Breast epithelium (tissue), 4 donors: ENCODE data around the gene FBXO11. TPM values are rescaled to one million over a fixed set of nuclear protein-coding genes. Genes with fewer than 3 reads are reported as not detected.

Source experiments
- DNase-seq, 2 donors: peaks; one replicate each; pipeline ENCODE4 v3.0.0-alpha.2; 2019; ENCODE audit warnings: low spot score in 2 of 2
- H3K27ac ChIP-seq, 2 donors: fragments of 200-600 bp; sonication (generic) in 1 of 2; one replicate each; pipeline ENCODE4 v1.5.1; 2016 to 2019; ENCODE audit warnings: mild to moderate bottlenecking in 1 of 2
- H3K27me3 ChIP-seq, 2 donors: fragments of 200-600 bp; sonication (generic) in 1 of 2; one replicate each; pipeline versions ENCODE4 v1.5.1 to v1.6.0; 2017 to 2019; ENCODE audit warnings: control low read depth in 1 of 2, mild to moderate bottlenecking in 1 of 2
- H3K36me3 ChIP-seq: fragments of 200-600 bp; one replicate; pipeline ENCODE4 v1.5.1; 2019
- H3K4me1 ChIP-seq, 2 donors: fragments of 200-600 bp; sonication (generic); one replicate each; pipeline ENCODE4 v1.5.1; 2016 to 2019; ENCODE audit warnings: control low read depth in 1 of 2
- H3K4me3 ChIP-seq, 3 donors: fragments of 200-600 bp; sonication (generic); 1 replicate in 2 of 3; 2 replicates in 1 of 3; pipeline ENCODE4 v1.5.1; 2016 to 2019; ENCODE audit warnings: mild to moderate bottlenecking in 3 of 3, moderate library complexity in 2 of 3
- H3K9me3 ChIP-seq, 2 donors: fragments of 200-600 bp; sonication (generic) in 1 of 2; one replicate each; pipeline ENCODE4 v1.5.1; 2016 to 2019; ENCODE audit warnings: control low read depth in 1 of 2
- POLR2A ChIP-seq: fragments of 450-650 bp; IDR thresholded peaks from one replicate; pipeline ENCODE4 v1.6.1; 2016; ENCODE audit warnings: antibody characterized with exemption, mild to moderate bottlenecking, moderate library complexity
- POLR2AphosphoS5 ChIP-seq, 3 donors: sonication (generic); formaldehyde crosslinking; IDR thresholded peaks; one replicate each; pipeline ENCODE4 v1.6.1; 2017; ENCODE audit warnings: antibody characterized with exemption in 3 of 3
- intact Hi-C: fragments of 100-400 bp; cut with DNase I; formaldehyde crosslinking; loops from one replicate; pipeline ENCODE4 v1.15.1; 2023; ENCODE audit warnings: low total_unique reads
- total RNA-seq, 3 donors: library from RNA; depleted of rRNA; stranded (reverse); fragments of >200 nt; gene quantifications; one replicate each; pipeline ENCODE4 v1.1.0, GENCODE V29; 2016
- TF ChIP-seq, protein P1 (sequence below), 3 donors: fragments of 450-650 bp; IDR thresholded peaks; one replicate each; pipeline ENCODE4 v1.5.1; 2016 to 2017; ENCODE audit warnings: antibody characterized with exemption in 3 of 3, mild to moderate bottlenecking in 3 of 3, moderate library complexity in 3 of 3

Gene FBXO11
- total RNA-seq, 3 donors from 2014 or later = 59.3 to 71.7 (median 63.8) TPM

- H3K36me3 ChIP-seq = peaks cover 10% of the 10 kb centered on the region
- intact Hi-C loops = no loop called here
- H3K27me3 ChIP-seq = no peaks in the 10 kb centered on the region
- H3K4me3 ChIP-seq = no peak overlapping the region
- no peaks in the 10 kb centered on the region for H3K4me1 ChIP-seq
- no peak for DNase-seq
- H3K27ac ChIP-seq = no peak overlapping the region
- H3K9me3 ChIP-seq = no peaks in the 10 kb centered on the region
- no peak for TF ChIP-seq POLR2AphosphoS5 (IDR thresholded peaks at IDR 0.05)
- TF ChIP-seq, protein P1, sequence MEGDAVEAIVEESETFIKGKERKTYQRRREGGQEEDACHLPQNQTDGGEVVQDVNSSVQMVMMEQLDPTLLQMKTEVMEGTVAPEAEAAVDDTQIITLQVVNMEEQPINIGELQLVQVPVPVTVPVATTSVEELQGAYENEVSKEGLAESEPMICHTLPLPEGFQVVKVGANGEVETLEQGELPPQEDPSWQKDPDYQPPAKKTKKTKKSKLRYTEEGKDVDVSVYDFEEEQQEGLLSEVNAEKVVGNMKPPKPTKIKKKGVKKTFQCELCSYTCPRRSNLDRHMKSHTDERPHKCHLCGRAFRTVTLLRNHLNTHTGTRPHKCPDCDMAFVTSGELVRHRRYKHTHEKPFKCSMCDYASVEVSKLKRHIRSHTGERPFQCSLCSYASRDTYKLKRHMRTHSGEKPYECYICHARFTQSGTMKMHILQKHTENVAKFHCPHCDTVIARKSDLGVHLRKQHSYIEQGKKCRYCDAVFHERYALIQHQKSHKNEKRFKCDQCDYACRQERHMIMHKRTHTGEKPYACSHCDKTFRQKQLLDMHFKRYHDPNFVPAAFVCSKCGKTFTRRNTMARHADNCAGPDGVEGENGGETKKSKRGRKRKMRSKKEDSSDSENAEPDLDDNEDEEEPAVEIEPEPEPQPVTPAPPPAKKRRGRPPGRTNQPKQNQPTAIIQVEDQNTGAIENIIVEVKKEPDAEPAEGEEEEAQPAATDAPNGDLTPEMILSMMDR (IDR thresholded peaks at IDR 0.05) = no peak
- no peak for TF ChIP-seq POLR2A
Measured at GRCh38 chr2:47811668-47812067, 94.6 kb downstream of the FBXO11 start.

DNA sequence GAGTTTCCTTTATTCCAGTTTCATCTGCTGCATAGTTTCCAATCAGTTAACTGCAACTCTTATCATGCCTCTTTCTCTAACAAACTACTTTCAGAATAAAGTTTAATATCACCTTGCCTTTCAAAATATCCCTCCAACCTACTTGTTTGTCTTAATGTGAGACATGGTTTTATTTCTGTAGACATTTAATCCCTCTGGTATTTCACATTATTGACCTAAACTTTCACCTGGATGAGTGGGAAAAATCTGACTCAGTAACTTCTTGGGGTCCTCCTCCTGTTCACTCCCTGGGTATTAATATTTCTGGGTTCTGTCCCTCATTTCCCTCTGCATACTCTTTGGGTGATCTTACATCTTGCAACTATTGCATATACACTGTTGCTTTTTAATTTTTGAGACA is 95.4 kb downstream of the FBXO11 start:
- H3K4me3 ChIP-seq = no peak overlapping the region
- H3K36me3 ChIP-seq = peaks cover 10% of the 10 kb centered on the region
- TF ChIP-seq POLR2AphosphoS5 (IDR thresholded peaks at IDR 0.05) (no peak), POLR2A (no peak)
- TF ChIP-seq, protein P1 (IDR thresholded peaks at IDR 0.05) = no peak
- no peaks in the 10 kb centered on the region for H3K27me3 ChIP-seq
- H3K27ac ChIP-seq = no peak overlapping the region
- no peaks in the 10 kb centered on the region for H3K4me1 ChIP-seq
- DNase-seq = no peak
- intact Hi-C loops = no loop called here
- H3K9me3 ChIP-seq = no peaks in the 10 kb centered on the region

- TF ChIP-seq POLR2A (no peak), POLR2AphosphoS5 (IDR thresholded peaks at IDR 0.05) (no peak)
- TF ChIP-seq, protein P1 (IDR thresholded peaks at IDR 0.05) = no peak
- Histone ChIP-seq H3K27ac (no peak overlapping the region), H3K9me3 (no peaks in the 10 kb centered on the region), H3K4me3 (no peak overlapping the region), H3K27me3 (no peaks in the 10 kb centered on the region), H3K36me3 (peaks cover 10% of the 10 kb centered on the region), H3K4me1 (no peaks in the 10 kb centered on the region)
- intact Hi-C loops = no loop called here
- no peak for DNase-seq
Measured at GRCh38 chr2:47809903-47810302, 96.4 kb downstream of the FBXO11 start.

DNA sequence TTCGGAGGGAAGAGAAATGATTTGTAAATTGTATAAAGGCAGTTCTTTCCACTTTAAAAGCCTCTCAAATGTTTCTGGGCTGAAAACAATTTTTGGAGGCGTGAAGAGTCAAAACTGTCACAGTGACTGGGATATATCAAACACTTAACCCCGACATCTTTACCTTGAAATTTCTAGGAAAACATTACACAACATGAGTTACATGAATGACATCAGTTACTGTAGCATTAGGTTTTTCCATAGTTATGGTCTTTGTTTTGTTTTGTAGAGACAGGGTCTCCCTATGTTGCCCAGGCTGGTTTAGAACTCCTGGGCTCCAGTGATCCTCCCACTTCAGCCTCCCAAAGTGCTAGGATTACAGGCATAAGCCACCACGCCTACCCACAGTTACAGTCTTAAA is 97.7 kb downstream of the FBXO11 start:
- no peaks in the 10 kb centered on the region for H3K27me3 ChIP-seq
- H3K9me3 ChIP-seq = peaks cover 0 to 3% of the 10 kb centered on the region in 2 donors
- intact Hi-C loops = no loop called here
- H3K27ac ChIP-seq = no peak overlapping the region
- H3K4me1 ChIP-seq = no peaks in the 10 kb centered on the region
- DNase-seq = no peak
- H3K36me3 ChIP-seq = peaks cover 14% of the 10 kb centered on the region
- H3K4me3 ChIP-seq = no peak overlapping the region
- TF ChIP-seq POLR2A (no peak), POLR2AphosphoS5 (IDR thresholded peaks at IDR 0.05) (no peak)
- TF ChIP-seq, protein P1 (IDR thresholded peaks at IDR 0.05) = no peak

GRCh38 chr2:47805850-47806249 is 100.4 kb downstream of the FBXO11 start:
- H3K27ac ChIP-seq = no peak overlapping the region
- H3K27me3 ChIP-seq = no peaks in the 10 kb centered on the region
- H3K36me3 ChIP-seq = peaks cover 21% of the 10 kb centered on the region
- intact Hi-C loops = no loop called here
- TF ChIP-seq POLR2AphosphoS5 (IDR thresholded peaks at IDR 0.05) (no peak), POLR2A (no peak)
- TF ChIP-seq, protein P1 (IDR thresholded peaks at IDR 0.05) = no peak
- no peak overlapping the region for H3K4me3 ChIP-seq
- DNase-seq = no peak
- H3K4me1 ChIP-seq = no peaks in the 10 kb centered on the region
- H3K9me3 ChIP-seq = peaks cover 4 to 11% of the 10 kb centered on the region in 2 donors
